Choroid plexus epithelial cell (primary cell): ENCODE results near the gene SAMD5.
A peak's percentile ranks its signal among the peaks of the same experiment; 100 is the strongest.

Experiments used
- DNase-seq: peaks from one replicate; pipeline ENCODE4 v3.0.0-alpha.2; 2010; ENCODE audit warnings: low read depth
- H3K4me3 ChIP-seq: 2 replicates; pipeline ENCODE4 v1.5.1; 2011; ENCODE audit warnings: low read depth, mild to moderate bottlenecking, control low read depth, low read length, moderate library complexity
- CTCF ChIP-seq: conservative IDR thresholded peaks from 2 replicates; pipeline ENCODE4 v1.5.1; 2011; ENCODE audit warnings: low read depth, mild to moderate bottlenecking, control low read depth, inconsistent platforms, low read length, moderate library complexity

The SAMD5 gene

GRCh38 chr6:147508042-147508865 lies at the start of gene SAMD5:
Gene SAMD5 (plus strand): TSS chr6:147508690. CDS start chr6:147508929, 239 bp downstream.
- no peak for TF ChIP-seq CTCF
- peak within 1 kb of the TSS; percentile 63 for H3K4me3 ChIP-seq
- peak; percentile 69 for DNase-seq

GRCh38 chr6:147459780-147460179 lies 48.7 kb upstream of the SAMD5 start:
- no peak overlapping the region for H3K4me3 ChIP-seq
- TF ChIP-seq CTCF, result no peak
- DNase-seq, result no peak

- TF ChIP-seq CTCF, result no peak
- no peak for DNase-seq
- H3K4me3 ChIP-seq, result no peak overlapping the region
Measured at GRCh38 chr6:147463651-147464050, 44.8 kb upstream of the SAMD5 start.

GRCh38 chr6:147467428-147467827 lies 41.1 kb upstream of the SAMD5 start:
- no peak for TF ChIP-seq CTCF
- DNase-seq, result no peak
- no peak overlapping the region for H3K4me3 ChIP-seq

GRCh38 chr6:147467886-147468285 lies 40.6 kb upstream of the SAMD5 start:
- H3K4me3 ChIP-seq, result no peak overlapping the region
- TF ChIP-seq CTCF, result no peak
- DNase-seq, result no peak

- DNase-seq, result no peak
- H3K4me3 ChIP-seq, result no peak overlapping the region
- TF ChIP-seq CTCF, result peak; percentile 9
Measured at GRCh38 chr6:147468634-147469033, 39.9 kb upstream of the SAMD5 start.

GRCh38 chr6:147479857-147480256 lies 28.6 kb upstream of the SAMD5 start:
- no peak overlapping the region for H3K4me3 ChIP-seq
- TF ChIP-seq CTCF, result no peak
- DNase-seq, result no peak
